Amniotic epithelial cell (primary cell): ENCODE results near the gene BCAP31.
A peak's percentile ranks its signal among the peaks of the same experiment; 100 is the strongest.
"Not testable (repeated sequence)": the region's sequence is repeated elsewhere in the genome, so short reads cannot be mapped to it uniquely, and the experiment has no call there.

Source experiments
- DNase-seq: peaks from one replicate; pipeline ENCODE4 v3.0.0-alpha.2; 2010; ENCODE audit warnings: low read depth

Gene BCAP31

DNA sequence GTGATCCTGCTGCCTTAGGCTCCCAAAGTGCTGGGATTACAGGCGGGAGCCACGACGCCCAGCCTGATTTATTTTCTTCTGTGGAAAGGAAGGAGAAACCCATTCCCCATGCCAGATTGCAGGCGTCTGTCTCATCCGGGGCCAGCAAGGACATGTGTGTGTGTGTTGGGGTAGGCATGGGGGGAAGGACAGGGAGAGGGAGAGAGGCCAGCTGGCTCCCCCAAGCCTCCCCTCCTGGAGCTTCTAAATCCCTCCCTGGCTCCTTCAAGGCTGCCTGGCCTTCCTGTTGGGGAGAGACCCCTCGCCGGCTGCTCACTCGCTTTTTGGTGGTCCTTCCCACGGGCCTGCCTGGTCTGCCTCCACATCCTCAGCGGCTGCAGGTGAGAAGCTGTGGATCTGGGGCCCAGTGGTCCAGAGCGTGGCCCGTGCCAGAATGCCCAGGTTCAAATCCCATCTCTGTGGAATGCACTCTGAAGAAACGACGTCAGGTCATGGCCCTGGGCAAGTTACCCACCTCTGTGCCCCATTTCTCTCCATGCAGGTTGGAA, 38.5 kb upstream of the BCAP31 start:
- DNase-seq: no peak

DNA sequence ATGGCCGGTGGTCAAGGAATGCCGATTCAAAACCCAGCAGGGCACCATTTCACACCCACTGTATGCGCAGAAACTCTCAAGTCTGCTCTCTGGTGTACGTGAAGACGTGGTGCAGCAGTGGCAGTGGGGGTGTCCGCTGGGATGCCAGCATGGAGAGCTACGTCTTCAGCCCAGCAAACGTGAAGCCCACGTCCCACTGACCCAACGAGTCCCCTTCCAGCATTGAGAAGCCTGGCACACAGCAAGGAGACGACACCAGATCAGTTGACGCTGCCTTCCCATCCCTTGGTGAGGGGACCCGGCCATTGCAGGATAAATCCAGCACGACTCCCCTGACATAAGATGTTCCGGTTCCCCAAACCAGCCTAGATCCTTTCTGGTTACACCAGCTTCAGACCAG, 37.7 kb upstream of the BCAP31 start:
- no peak for DNase-seq

DNA sequence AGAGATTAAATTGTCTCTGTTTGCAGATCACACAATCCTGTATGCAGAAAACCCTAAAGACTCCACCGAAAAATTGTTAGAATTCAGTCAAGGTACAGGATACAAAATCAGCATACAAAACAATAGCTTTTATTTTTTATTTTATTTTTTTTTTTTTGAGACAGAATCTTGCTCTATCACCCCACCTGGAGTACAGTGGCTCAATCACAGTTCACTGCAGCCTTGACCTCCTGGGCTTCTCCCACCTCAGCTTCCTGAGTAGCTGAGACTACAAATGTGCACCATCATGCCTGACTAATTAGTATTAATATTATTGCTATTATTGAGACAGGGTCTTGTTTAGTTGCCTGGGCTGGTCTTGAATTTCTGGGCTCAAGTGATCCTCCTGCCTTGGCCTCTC, 30.9 kb upstream of the BCAP31 start:
- no peak for DNase-seq

DNA sequence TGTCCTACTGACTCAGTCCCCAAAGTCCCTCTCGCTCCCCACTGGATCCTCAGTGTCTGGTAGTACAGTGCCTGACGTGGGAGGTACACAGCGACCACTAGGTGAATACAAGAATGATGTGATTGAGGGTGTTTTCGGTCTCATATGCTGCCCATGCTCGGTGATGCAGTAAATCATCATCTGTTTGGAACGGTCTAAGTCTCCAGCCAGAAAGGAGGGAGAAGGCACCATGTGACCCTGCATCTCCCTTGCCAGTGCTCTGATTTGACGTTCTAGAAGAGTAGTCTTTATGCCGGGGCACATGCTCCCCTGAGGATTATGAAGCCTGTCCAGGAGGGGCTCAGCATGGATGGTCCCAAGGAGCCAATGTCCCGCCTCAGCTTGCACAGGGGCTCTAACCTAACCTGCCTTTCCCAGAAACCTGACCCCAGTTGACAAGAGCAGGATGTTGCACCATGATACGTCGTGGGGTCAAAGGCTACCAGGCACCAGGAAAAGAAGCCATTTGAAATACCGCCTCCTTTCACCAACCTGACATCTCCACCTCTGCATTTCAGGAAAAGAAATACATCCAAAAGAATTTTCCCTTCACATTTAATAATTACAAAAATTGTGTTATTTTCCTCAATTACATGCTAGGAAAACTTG, 26.1 kb upstream of the BCAP31 start:
- DNase-seq: no peak

DNA sequence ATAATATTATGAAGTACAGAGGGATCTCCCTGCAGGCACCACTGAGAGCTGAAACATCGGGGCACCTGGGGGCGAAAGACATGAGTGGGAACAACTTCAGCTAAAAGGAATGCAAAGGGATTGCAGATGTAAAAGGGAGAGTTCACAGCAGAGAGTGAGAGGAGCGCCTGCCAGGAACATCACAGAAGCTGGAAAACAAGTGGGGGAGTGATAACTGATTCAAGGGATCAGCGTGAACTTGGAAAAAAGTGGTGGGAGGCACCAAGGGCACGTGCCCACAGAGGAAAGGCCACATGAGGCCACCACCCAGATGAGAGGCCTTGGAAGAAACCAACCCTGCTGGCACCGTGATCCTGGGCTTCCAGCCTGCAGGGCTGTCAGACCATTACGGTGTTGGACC, 24.8 kb upstream of the BCAP31 start:
- DNase-seq: not testable (repeated sequence)

DNA sequence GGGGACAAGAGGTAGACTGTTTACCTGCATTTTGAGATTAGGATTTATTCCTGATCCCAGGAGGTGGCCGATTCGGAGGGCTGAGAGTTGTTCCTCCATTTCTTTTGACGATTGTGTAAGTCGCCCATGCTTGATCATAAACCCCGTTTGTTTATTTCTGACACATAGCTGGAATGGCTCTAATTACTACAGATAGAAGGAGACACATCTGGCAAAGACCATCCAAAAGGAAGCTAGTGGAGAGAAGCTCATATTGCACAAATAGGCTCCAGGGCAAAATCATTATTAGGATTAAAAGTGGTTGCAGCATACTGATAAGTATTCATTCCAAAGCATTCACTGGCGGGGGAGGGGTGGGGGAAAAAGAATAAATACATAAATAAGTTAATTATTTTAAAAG, 22.8 kb upstream of the BCAP31 start:
- DNase-seq: not testable (repeated sequence)

DNA sequence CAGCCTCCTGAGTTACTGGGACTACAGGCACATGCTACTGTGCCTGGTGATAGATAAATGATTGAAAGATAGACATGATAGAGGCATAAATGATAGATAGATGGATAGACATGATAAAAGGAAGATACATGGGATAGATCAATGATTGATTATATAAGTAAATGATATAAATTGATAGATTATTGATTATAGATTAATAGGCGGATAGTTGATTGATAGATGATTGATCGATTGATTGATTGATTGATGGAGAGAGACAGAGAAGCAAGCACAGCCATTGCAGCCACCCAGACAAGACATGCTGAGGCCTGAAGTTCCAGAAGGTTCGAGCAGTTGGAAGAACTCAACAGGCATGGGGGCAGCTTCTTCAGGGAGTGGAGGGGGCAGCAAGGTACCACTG, 22.2 kb upstream of the BCAP31 start:
- no peak for DNase-seq

DNA sequence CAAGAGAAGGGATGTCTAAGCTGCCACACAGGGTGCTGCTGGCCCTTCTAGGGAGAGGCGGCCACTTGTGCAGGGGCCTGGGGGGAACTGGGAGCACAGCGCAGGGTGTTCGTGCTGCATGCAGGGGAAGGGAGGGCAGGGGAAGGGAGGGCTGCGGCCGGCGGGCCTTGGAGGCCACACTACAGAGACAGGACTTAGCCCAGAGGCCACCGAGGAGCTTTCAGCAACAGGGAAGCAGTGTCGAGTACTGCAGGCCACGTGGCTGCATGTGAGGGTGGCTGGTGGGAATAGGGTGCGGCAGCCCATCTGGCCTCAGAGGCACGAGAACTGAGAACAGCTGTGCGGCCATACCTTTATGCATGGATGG, 20.9 kb upstream of the BCAP31 start:
- DNase-seq: not testable (repeated sequence)

DNA sequence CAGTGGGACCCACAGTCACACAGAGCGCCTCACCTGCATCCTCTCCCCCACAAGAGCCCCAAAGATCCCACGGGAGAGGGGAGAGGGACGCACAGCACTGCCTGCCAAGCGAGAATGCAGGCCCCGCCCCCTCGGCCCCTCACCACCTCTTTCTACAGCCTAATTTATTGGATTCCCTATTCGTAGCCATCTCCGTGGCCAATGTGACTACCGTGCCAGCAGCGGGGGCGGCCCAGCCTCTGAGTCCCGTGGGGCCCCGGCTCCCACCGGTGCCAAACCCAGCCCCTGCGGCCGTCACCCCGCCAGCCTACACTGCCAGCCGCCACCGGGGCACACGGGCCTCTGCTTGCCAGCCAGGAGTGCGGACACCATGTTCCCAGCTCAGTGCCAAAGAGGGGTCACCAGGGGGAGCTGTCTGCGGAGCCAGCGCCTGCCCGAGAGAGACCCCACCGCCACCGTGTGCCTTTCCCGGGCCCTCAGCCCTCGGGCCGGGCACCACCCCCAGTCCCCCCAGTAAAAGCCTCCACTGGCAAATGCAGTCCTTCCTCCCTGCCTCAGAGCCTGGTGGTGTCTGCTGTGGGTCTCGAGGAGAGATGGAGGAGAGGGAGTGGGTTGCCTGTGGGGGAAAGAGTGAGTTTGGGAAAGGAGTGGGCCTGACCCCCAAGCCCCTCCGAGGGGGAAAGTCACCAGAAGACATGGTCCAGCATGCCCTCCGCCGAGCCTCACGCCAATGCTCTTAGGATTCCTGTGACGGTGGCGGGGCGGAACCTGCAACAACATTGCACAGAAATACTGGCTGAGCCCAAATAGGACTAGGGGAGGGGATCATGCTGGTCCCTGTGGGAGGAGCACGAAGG, 20.3 kb upstream of the BCAP31 start:
- DNase-seq: peak; percentile 5

DNA sequence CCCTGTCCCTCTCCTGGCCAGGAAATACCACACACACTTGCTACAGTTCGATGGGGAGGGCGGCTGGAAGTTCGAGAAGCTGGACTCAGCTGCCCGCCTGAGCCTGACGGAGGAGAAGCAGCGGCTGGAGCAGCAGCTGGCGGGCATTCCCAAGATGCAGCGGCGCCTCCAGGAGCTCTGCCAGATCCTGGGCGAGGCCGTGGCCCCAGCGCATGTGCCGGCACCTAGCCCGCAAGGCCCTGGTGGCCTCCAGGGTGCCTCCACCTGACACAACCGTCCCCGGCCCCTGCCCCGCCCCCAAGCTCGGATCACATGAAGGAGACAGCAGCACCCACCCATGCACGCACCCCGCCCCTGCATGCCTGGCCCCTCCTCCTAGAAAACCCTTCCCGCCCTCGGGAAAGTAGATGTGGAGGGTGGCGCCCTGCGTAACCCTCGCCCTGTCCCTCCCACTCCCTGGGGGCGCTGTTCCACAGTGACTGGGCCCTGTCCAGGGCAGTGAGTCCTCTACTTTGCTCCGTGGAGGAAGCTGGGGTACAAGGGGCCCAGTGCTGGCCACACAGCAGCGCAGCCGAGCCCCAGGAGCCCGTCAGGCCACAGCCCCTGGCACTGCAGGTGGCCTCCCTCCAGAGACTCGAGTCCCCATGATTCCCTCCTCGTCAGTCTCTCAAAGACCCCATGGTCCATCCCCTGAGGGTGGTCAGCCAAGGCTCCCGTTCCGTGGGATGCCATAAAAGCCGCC, 19.5 kb upstream of the BCAP31 start:
- peak; percentile 54 for DNase-seq

DNA sequence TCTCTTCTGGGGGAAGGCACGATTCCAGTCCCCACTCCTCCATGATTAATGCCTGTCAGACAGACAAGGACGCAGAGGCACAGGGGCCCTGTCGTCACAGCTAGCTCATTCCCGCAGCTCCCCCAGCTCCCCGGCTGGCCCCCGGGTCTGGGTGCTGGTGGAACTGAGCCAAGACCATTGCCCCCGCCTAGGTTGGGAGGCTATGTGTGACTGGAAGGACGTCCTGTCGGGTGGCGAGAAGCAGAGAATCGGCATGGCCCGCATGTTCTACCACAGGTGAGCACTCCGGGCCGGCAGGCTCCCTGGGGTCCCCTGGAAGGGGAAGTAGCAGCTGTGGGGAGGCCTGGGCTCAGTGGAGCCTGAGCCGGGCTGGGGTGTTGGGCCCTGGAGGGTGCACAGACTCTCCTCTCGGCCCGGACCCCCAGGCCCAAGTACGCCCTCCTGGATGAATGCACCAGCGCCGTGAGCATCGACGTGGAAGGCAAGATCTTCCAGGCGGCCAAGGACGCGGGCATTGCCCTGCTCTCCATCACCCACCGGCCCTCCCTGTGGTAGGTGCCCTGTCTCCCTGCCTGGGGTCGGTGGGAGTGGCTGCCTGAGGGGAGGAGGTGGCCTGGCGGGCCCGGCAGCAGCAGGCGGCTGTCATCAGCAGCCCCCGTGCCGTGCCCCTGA, 18.7 kb upstream of the BCAP31 start:
- not testable (repeated sequence) for DNase-seq

DNA sequence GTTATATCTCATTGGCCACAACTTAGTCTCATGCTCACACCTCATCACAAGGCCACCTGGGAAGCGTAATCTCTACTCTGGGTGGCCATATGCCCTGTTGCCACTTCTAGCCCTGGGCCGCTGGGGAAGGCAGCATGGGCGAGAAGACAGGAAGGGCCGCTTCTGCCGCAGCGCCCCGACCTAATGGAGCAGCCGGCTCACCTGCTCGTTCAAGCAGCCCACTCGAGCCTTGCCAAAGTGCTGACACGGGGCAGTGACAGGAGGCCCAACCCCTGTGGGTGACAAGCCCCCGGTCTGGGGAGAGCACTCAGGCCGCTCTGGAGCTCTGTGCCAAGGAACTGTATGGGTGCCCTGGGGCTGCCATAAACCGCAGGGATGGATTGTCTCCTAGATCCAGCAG, 17.9 kb upstream of the BCAP31 start:
- not testable (repeated sequence) for DNase-seq

DNA sequence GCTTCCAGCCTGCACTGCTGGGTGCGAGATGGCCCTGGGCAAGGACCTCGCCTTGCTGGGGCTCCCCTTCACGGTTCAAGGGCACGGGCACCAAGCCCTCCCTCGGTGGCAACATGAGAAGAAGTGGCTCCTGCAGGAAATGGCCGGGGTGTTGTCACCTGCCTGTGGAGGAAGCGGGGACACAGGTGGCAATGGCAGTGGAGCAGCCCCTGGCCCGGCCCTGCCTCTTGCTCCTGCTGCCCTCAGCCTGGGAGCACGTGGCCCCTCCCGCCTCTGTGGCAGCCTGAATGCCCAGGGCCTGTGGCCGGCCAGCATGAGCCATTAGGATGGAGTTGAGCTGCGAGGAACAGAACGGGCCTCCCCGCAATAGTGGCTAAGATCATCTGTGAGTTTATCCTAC, 17.3 kb upstream of the BCAP31 start:
- no peak for DNase-seq

DNA sequence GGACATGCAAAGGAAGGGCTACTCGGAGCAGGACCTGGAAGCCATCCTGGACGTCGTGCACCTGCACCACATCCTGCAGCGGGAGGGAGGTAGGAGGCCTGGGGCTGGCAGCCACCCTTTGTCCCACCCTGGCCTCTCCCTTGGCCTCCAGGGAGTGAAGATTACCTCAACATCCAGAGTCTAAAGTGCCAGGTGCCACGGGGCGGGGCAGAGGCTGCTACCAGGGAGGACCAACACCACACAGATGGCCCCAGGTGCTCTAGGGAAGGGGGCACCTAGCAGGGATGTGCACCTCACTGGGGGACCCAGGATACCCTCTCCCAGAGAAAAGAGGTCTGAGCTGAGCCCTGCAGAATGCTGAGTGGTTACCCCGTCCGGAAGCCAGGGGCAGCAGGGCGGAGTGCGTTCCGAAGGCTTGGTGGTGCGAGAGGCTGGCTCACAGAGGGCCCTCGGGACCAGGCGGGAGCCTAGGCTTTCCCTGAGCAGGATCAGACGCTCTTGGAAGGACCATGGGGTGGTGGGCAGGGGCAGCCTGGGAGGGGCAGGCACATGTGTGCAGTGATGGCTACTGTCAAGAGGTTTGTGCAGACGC, 16.5 kb upstream of the BCAP31 start:
- DNase-seq: no peak

DNA sequence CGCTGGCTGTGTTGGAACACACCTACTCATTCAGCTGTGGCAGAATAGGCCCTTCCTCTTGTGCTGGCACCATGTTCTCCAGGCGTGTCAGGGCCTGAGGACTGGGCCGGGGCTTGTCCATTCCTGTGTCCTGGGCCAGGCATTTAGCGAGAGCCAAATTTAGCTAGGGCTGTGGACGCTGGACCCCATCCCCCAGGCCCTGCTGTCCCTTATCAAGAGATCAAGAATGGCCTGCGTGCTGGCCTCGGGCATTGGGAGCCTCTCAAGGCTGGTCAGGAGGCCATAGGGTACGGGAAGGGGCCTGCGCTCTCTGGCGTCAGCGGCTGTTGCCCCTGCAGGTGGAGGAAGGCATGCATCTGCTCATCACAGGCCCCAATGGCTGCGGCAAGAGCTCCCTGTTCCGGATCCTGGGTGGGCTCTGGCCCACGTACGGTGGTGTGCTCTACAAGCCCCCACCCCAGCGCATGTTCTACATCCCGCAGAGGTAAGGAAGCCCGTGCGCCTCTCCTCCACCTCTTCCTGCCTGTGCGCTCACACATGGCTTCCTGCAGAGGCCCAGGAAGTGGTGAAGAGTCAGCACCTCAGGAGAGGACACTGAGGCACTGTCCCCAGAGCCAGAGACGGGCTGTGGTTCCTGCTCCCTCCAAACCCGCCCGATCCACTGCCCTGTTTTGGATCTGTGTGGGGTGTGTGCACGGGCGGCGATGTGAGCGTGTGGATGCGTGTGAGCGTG, 15.7 kb upstream of the BCAP31 start:
- no peak for DNase-seq

DNA sequence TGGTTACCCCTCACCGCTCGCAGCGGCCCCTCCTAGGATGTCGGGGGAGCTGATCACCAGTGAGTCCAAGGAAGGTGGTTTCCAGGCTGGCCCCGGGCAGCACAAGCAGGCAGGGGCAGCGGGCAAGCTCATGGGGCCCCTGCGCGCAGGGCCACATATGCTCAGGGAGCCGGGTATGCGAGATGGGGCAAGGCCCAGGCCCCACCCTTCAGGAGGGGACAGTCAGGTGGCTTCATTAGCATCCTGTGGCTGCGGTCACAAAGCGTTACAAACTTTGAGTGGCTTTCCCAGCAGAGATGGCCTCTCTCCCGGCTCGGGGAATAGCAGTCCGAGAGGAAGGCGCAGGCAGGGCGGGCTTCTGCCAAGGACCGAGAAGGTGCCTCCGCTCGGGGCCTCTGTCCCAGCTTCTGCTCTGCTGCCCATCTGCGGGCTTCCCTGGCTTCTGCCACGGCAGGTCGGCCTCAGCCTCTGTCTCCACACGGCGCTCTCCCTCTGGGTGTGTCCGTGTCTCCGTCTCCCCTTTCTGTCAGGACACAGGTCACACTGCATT, 13.9 kb upstream of the BCAP31 start:
- no peak for DNase-seq

DNA sequence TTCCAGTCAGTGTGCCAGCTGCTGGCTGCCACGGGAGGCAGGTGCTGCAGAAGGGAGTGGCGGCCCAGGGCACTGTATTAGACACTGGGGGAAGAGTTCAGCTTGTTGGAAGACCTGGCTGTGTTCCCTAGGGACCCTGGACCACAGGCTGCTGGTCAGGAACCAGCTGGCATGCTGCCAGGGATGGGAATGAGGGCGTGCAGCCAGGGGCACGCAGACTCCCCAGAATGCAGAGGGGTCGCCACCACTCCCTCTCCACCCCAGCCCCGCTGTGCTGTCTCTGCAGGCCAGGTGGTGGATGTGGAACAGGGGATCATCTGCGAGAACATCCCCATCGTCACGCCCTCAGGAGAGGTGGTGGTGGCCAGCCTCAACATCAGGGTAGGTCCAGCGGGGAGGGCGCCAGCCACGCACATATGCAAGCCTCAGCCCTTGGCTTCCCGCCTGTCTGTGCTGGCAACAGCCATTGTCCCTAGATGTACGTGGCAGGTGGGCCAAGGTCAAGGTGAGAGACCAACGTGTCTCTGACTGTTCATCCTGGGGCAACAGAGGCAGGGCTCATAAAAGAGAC, 12.8 kb upstream of the BCAP31 start:
- DNase-seq: no peak

DNA sequence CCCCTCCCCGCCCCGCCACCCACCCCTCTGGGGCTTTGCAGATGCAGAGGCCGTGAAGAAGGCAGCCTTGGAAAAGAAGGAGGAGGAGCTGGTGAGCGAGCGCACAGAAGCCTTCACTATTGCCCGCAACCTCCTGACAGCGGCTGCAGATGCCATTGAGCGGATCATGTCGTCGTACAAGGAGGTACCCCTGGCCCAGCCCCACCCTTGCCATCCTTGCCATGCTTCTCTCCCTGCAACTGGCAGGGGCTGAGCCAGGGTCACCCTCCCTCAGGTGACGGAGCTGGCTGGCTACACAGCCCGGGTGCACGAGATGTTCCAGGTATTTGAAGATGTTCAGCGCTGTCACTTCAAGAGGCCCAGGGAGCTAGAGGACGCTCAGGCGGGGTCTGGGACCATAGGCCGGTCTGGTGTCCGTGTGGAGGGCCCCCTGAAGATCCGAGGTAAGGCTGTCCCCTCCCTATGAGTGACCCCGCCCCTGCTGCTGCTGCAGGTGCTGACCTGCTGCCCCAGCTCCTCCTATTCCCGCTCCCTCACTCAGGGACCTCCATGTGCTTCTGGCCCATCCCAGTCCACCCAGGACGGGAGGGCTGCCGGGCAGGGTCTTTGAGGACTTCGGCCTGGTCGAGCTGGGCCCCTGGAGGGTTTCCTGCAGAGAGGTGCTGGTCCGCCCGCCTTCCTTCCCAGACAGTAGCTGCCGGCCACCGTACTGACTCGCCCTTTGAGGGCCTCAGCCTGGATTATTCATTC, 12.1 kb upstream of the BCAP31 start:
- no peak for DNase-seq

DNA sequence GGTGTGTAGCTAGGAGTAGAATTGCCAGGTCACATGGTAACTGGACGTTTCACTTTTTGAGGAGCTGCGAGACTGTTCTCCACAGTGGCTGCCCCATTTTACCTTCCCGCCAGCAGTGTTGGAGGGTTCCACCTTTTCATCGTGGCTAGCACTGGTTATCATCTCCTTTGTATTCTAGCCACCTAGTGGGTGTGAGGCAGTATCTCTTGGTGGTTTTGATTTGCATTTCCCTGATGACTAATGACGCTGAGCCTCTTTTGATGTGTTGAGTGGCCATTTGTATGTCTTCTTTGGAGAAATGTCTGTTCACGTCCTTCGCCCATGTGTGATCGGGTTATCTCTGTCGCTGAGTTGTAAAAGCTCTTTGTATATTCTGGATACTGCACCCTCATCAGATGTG, 11.1 kb upstream of the BCAP31 start:
- DNase-seq: no peak

DNA sequence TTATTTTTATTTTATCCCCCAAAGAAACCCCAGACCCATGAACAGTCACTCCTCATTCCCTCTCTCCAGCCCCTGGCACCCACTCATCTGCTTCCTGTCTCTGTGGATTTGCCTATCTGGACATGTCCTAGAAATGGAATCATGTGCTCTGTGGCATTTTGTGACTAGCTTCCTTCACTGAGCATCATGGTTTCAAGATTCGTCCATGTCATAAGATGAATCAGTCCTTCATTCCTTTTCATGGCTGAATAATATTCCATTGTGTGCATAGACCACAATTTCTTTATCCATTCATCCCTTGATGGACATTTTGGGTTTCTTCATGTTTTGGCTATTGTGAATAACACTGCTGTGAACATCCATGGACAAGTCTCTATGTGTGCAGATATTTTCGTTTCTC, 10.7 kb upstream of the BCAP31 start:
- DNase-seq: no peak
